ENCODE results near the gene SLC51A.
"Not testable (repeated sequence)": the region's sequence is repeated elsewhere in the genome, so short reads cannot be mapped to it uniquely, and the experiment has no call there.

The SLC51A gene

DNA sequence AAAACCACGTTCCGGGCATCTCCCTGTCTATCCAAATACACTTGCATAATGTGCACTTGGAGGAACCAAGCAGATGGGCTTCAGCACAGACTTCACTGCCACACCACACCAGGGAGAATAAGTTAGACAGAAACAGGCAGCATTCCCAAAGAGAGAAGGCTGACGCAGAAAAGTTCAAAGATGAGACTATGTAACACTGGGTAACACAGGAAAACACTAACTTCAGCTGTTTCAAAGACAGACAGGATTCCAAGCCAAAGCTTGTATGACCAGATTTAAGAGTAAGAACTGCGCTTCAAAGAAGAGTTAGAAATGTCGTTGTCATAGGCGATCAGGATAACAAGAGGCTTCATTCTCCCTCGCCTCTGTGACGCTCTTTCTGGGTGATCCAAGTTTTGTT, 19.9 kb downstream of the SLC51A start:
- Mint-ChIP-seq H3K27ac (no peak overlapping the region), H3K27me3 (no peaks in the 10 kb centered on the region), H3K4me1 (ENCODE audit: low read depth) (peaks cover 6% of the 10 kb centered on the region), H3K36me3 (no peaks in the 10 kb centered on the region), H3K4me3 (no peak overlapping the region), H3K9me3 (ENCODE audit: low read depth) (no peaks in the 10 kb centered on the region)

DNA sequence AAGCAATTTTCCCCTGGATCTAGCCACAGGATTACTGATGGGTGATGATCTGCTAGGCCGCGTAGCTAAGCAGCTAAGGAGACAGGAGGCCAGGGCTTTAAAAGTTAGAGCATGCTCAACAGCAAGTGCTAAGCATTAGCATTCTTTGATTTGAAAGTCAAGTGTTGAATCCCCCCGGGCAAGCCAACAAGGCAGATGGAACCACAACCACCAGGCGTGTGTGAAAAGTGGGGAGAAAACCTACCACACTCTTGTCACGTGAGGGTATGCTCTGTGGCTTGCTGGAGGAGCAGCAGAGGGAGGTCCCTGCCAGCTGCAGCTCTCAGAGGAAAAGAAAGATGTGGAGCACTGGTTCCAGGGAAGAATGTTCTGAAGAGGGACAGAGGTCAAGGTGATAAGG, 20.9 kb downstream of the SLC51A start:
- Mint-ChIP-seq H3K9me3 (ENCODE audit: low read depth) (no peaks in the 10 kb centered on the region), H3K27ac (no peak overlapping the region), H3K4me3 (no peak overlapping the region), H3K4me1 (ENCODE audit: low read depth) (peaks cover 6% of the 10 kb centered on the region), H3K27me3 (no peaks in the 10 kb centered on the region), H3K36me3 (no peaks in the 10 kb centered on the region)

DNA sequence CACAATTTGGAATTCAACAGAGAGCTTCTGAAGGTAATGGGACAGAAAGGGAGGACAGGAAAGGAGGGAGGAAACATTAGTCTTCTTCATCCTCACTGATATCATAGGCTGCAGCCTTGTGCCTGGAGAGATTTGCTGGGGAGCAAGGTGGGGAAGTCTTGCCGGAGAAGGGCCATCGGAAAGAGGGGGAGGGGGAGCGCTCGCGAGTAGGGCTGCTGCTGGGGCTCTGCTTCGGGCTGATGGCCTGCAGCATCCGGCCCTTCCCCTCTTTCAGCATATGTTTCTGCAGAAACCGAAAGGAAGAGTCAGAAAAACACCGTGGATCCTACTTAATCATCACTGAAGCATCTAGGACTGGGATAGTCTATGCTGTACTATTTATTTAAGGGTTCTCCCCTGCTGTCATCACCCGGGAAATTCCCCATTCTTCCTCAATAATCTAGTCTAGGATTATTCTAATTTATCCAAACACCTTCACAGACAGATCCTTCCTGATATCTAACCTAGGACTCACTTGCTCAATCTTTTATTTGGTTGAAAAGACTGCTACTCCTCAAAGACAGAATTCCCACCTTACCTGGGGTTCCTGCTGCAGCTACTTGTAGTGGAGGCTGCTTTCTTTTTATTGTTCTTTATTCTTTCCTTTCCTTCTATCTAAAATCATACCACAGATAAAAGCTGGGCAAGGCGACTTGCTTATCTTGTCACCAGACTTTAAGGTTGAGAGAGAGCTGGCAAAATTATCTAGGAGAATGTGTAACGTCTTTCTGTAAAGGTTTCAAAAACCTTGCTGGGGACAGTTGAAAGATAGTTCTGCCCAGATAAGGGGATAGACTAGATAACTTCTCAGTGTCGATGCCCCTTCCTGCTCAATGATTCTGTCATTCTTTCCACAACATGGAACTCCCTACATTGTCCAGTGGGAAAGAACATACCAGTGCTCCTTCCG, 22.6 kb downstream of the SLC51A start:
- no peaks in the 10 kb centered on the region for H3K9me3 Mint-ChIP-seq (ENCODE audit: low read depth)
- H3K4me3 Mint-ChIP-seq, result no peak overlapping the region
- no peak overlapping the region for H3K27ac Mint-ChIP-seq
- no peaks in the 10 kb centered on the region for H3K36me3 Mint-ChIP-seq
- peaks cover 6% of the 10 kb centered on the region for H3K4me1 Mint-ChIP-seq (ENCODE audit: low read depth)
- H3K27me3 Mint-ChIP-seq, result no peaks in the 10 kb centered on the region

DNA sequence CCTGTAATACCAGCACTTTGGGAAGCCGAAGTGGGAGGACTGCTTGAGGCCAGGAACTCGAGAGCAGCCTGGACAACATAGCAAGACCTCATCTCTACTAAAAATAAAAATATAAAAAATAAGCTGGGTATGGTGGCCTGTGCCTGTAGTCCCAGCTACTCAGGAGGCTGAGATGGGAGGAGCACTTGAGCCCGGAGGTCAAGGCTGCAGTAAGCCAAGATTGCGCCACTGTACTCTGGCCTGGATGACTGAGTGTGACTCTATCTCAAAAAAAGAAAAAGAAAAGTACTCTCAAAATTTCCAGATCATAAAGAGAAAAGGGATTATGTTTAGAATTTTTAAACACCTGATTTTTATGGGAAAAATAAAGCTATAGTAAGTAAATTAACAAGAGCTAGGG, 24.1 kb downstream of the SLC51A start:
- no peak overlapping the region for H3K27ac Mint-ChIP-seq
- no peaks in the 10 kb centered on the region for H3K9me3 Mint-ChIP-seq (ENCODE audit: low read depth)
- no peaks in the 10 kb centered on the region for H3K27me3 Mint-ChIP-seq
- H3K36me3 Mint-ChIP-seq, result peaks cover 2% of the 10 kb centered on the region
- no peak overlapping the region for H3K4me3 Mint-ChIP-seq
- H3K4me1 Mint-ChIP-seq (ENCODE audit: low read depth), result peaks cover 6% of the 10 kb centered on the region

DNA sequence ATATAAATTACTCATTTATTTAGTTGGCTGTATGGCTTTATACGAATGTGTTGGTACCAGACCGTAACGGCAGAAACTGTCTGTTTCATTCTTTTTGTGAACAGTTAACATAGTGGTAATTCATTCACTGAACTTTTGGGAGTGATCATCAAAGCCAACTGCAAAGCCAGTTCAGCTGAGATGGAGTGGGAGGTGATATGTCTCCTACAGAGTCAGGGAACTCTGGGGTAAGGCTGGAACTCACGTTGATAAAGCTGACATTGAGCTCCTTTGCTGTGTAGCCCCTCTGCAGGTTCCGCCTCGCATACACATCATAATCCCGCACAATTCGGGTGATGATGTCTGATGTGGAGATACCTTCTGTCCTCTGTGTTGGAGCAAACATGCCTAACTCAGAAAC, 25.4 kb downstream of the SLC51A start:
- Mint-ChIP-seq H3K4me1 (ENCODE audit: low read depth) (peaks cover 6% of the 10 kb centered on the region), H3K9me3 (ENCODE audit: low read depth) (no peaks in the 10 kb centered on the region), H3K36me3 (peaks cover 2% of the 10 kb centered on the region), H3K27ac (peak overlapping the region; percentile 10), H3K27me3 (no peaks in the 10 kb centered on the region), H3K4me3 (no peak overlapping the region)

DNA sequence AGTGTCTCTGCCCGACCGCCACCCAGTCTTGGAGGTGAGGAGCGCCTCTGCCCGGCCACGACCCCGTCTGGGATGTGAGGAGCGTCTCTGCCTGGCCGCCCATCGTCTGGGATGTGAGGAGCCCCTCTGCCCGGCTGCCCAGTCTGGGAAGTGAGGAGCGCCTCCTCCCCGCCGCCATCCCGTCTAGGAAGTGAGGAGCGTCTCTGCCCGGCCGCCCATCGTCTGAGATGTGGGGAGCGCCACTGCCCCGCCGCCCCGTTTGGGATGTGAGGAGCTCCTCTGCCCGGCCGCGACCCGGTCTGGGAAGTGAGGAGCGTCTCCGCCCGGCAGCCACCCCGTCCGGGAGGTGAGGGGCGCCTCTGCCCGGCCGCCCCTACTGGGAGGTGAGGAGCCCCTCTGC, 27.8 kb downstream of the SLC51A start:
- H3K27me3 Mint-ChIP-seq; H3K36me3 Mint-ChIP-seq; H3K4me1 Mint-ChIP-seq (ENCODE audit: low read depth); H3K9me3 Mint-ChIP-seq (ENCODE audit: low read depth); H3K27ac Mint-ChIP-seq; H3K4me3 Mint-ChIP-seq: not testable (repeated sequence)

DNA sequence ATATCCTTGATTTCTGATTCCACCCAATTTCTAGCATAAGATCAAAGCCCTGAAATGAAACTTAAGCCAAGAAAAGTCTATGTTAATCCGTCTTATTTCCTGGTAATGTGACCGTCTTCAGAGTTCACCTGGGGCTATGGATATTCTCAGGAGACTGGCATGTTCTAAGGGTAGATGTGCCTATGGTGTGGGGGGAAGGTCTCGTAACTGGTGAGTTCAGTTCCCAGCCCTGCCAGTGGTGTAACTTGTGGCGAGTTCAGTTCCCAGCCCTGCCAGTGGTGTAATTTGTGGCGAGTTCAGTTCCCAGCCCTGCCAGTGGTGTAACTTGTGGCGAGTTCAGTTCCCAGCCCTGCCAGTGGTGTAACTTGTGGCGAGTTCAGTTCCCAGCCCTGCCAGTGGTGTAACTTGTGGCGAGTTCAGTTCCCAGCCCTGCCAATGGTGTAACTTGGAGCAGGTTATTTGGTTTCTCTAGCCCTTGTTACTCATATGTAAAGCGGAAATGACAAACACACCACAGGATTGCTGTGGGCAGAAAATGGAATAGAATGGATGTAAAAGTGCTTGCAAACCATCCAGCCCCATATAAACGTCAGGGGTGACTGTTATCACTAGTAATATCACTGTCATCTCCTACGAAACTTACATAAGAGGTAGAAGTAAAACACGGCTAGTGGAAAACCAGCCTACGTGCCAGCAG, 30.4 kb downstream of the SLC51A start:
- no peaks in the 10 kb centered on the region for H3K4me1 Mint-ChIP-seq (ENCODE audit: low read depth)
- no peak overlapping the region for H3K27ac Mint-ChIP-seq
- no peaks in the 10 kb centered on the region for H3K9me3 Mint-ChIP-seq (ENCODE audit: low read depth)
- H3K27me3 Mint-ChIP-seq, result no peaks in the 10 kb centered on the region
- no peak overlapping the region for H3K4me3 Mint-ChIP-seq
- peaks cover 5% of the 10 kb centered on the region for H3K36me3 Mint-ChIP-seq

DNA sequence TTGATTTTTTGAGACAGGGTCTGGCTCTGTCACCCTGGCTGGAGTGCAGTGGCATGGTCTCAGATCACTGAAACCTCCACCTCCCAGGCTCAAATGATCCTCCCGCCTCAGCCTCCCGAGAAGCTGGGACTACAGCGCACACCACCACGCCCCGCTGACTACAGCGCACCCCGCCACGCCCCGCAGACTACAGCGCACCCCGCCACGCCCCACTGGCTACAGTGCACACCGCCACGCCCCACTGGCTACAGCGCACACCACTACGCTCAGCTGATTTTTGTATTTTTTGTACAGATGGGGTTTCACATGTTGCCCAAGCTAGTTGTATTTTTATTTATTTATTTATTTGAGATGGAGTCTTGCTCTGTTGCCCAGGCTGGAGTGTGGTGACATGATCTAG, 35.6 kb downstream of the SLC51A start:
- Mint-ChIP-seq H3K27ac (no peak overlapping the region), H3K9me3 (ENCODE audit: low read depth) (no peaks in the 10 kb centered on the region)

DNA sequence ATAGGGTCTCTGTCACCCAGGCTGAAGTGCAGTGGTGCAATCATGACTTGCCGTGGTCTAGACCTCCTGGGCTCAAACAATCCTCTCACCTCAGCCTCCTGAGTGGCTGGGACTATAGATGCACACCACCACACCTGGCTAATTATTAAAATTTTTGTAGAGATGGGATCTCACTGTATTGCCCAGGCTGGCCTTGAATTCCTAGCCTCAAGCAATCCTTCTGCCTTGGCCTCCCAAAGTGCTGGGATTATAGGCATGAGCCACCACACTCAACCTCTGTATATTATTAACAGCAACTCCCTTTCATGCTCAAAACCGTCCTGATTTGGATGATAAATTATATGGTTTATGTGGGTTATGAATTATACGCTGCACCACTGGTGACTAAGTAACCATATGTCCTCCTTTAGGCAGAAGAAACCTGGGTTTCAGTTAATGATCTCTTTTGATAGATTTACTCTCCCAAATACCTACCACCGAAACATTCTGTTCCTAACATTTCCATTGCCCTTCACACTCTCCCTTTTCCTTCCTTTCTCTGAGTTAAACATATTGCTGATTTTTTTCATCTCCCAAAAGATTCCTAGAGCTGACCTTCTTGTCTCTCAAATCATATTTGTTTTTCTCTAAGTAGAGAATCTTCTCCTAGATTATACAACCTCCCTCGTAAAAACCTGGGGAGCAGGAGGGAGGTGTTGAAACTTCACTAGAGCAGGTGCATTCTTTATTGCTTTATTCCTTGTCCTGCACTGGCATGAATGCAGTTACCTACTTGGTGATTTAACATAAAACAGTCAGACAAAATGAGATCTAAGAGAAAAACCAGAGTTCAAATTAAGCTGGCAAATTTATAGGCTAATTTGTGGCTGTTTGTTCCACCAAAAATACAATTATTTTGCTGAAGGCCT, 38.3 kb downstream of the SLC51A start:
- peak overlapping the region; percentile 50 for H3K27ac Mint-ChIP-seq
- no peaks in the 10 kb centered on the region for H3K27me3 Mint-ChIP-seq
- no peak overlapping the region for H3K4me3 Mint-ChIP-seq
- no peaks in the 10 kb centered on the region for H3K9me3 Mint-ChIP-seq (ENCODE audit: low read depth)
- peaks cover 3% of the 10 kb centered on the region for H3K4me1 Mint-ChIP-seq (ENCODE audit: low read depth)
- peaks cover 7% of the 10 kb centered on the region for H3K36me3 Mint-ChIP-seq

More for the DNA sequence above, 35.6 kb downstream of the SLC51A start:
- peaks cover 10% of the 10 kb centered on the region for H3K36me3 Mint-ChIP-seq
- no peak overlapping the region for H3K4me3 Mint-ChIP-seq
- peaks cover 1% of the 10 kb centered on the region for H3K4me1 Mint-ChIP-seq (ENCODE audit: low read depth)
- H3K27me3 Mint-ChIP-seq, result no peaks in the 10 kb centered on the region

DNA sequence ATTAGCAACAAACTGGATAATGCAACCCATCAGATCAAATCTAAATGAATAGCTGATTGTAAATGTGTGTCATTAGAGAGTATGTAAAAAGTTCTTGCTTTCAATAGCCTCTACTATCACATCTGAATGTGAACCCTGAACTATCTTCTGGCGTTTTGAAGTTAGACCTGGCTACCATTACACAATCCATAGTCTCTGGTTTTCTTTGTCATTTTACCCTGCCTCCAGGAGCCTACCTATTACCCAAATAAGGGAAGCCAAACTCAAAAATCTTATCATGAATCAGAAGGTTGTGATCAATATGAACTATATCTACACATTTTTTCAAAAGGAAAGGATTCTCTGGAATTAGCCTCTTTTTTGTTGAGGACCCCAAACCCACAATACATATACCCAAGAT, 39.4 kb downstream of the SLC51A start:
- Mint-ChIP-seq H3K27me3 (no peaks in the 10 kb centered on the region), H3K27ac (peak overlapping the region; percentile 46), H3K36me3 (peaks cover 10% of the 10 kb centered on the region), H3K9me3 (ENCODE audit: low read depth) (no peaks in the 10 kb centered on the region), H3K4me3 (no peak overlapping the region), H3K4me1 (ENCODE audit: low read depth) (peaks cover 3% of the 10 kb centered on the region)

DNA sequence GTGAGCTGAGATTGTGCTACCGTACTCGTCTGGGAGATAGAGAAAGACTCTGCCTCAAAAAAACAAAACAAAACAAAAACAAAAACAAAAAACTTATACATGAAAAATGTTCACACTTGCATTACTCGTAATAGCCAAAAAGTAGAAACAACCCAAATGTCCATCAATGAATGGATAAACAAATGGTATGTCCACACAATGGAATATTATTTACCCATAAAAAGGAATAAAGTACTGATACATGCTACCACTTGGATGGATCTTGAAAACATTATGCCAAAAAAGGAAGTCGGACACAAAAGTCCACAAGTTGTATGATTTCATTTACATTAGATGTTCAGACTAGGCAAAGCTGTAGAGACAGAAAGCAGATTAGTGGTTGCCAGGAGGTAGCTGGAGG, 44.5 kb downstream of the SLC51A start:
- Mint-ChIP-seq H3K27ac (no peak overlapping the region), H3K9me3 (ENCODE audit: low read depth) (no peaks in the 10 kb centered on the region), H3K4me3 (no peak overlapping the region), H3K36me3 (peaks cover 11% of the 10 kb centered on the region), H3K27me3 (no peaks in the 10 kb centered on the region), H3K4me1 (ENCODE audit: low read depth) (peaks cover 2% of the 10 kb centered on the region)

DNA sequence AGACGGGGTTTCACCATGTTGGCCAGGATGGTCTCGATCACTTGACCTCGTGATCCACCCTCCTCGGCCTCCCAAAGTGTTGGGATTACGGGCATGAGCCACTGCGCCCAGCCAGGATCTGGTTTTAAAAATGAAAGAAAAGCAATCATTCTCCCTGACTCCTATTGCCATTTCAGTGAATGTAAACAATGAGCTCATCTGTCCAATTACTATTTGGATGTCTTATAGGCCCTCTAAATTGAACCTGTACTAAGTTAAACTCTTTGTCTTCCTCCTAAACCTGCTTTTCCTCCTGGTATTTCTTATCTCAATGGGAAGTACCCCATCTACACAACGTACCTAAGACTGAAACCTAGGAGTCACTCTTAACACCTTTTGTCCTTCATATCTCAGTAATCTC, 47.5 kb downstream of the SLC51A start:
- no peaks in the 10 kb centered on the region for H3K9me3 Mint-ChIP-seq (ENCODE audit: low read depth)
- no peaks in the 10 kb centered on the region for H3K27me3 Mint-ChIP-seq
- H3K27ac Mint-ChIP-seq, result no peak overlapping the region

DNA sequence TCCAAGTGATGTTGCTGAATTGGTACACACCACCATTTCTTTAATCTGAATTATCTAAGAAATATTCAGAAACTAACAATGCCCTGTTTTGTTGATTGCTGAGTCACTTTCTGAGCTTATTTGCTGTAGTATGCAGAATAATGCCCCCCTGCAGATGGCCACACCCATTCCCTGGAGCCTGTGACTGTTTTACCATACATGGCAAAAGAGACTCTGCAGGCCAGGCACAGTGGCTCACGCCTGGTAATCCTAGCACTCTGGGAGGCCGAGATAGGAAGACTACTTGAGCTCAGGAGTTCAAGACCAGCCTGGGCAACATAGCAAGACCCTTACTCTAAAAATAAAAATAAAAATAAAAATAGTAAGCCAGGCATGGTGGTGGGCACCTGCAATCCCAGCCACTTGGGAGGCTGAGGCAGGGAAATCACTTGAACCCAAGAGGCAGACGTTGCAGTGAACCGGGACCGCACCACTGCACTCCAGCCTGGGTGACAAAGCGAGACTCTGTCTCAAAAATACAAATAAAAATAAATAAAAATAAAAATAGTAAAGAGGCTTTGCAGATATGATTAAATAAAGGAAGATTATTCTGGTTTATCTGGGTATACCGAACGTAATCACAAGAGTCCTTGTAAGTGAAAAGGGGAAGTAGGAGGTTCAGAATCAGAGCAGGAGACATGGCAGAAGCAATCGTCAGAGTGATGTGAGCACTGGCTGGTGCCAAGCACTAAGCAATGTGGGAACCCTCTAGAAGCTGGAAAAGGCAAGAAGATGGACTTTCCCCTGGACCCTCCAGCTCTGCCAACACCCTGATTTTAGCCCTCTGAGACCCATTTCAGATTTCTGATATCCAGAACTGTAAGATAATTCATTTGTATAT, 52.2 kb downstream of the SLC51A start:
- H3K27me3 Mint-ChIP-seq, result no peaks in the 10 kb centered on the region
- H3K9me3 Mint-ChIP-seq (ENCODE audit: low read depth), result no peaks in the 10 kb centered on the region
- no peak overlapping the region for H3K4me3 Mint-ChIP-seq
- peaks cover 20% of the 10 kb centered on the region for H3K36me3 Mint-ChIP-seq
- H3K4me1 Mint-ChIP-seq (ENCODE audit: low read depth), result peaks cover 21% of the 10 kb centered on the region
- peak overlapping the region; percentile 41 for H3K27ac Mint-ChIP-seq

More for the DNA sequence above, 47.5 kb downstream of the SLC51A start:
- Mint-ChIP-seq H3K36me3 (peaks cover 11% of the 10 kb centered on the region), H3K4me3 (no peak overlapping the region), H3K4me1 (ENCODE audit: low read depth) (peaks cover 3% of the 10 kb centered on the region)

DNA sequence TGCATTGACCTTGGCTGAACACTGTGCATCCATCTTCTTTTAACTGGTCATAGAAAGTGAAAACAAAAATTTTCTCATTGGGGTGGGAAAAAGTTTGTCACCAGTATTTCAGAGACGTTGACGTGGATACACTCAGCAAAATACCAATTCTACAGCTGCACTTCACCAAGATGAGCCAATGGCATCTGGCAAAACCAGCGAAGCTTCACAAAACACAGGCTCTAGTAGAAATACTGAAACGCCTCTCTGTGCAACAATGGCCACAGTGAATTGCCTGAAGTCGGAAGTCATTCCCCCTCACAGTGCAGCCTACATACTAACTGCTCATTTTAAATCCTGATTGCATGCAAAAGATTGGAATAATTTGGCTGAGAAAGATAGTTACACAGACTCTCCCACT, 54.2 kb downstream of the SLC51A start:
- Mint-ChIP-seq H3K4me1 (ENCODE audit: low read depth) (peaks cover 33% of the 10 kb centered on the region), H3K36me3 (peaks cover 17% of the 10 kb centered on the region), H3K27me3 (no peaks in the 10 kb centered on the region), H3K9me3 (ENCODE audit: low read depth) (no peaks in the 10 kb centered on the region), H3K4me3 (no peak overlapping the region), H3K27ac (peak overlapping the region; percentile 83)
